Fibroblast of the conjunctiva (primary cell): Measurements from ENCODE around the gene AVPR2.

Experiments used
- DNase-seq: peaks from one replicate; pipeline ENCODE4 v3.0.0-alpha.2; 2010; ENCODE audit warnings: low read depth

AVPR2 gene

GRCh38 chrX:153932220-153932915 is 27.9 kb downstream of the AVPR2 start:
- DNase-seq = no peak

GRCh38 chrX:153933748-153934147 is 29.3 kb downstream of the AVPR2 start:
- DNase-seq = no peak

- DNase-seq = no peak
Observed at GRCh38 chrX:153934148-153934761, 29.8 kb downstream of the AVPR2 start.

GRCh38 chrX:153934762-153935325 is 30.4 kb downstream of the AVPR2 start, which contains the start of gene NAA10:
Gene NAA10 (minus strand): TSS chrX:153935037. CDS start chrX:153934904, 133 bp downstream.
- peak; percentile 36 for DNase-seq

GRCh38 chrX:153935326-153935851 is 30.9 kb downstream of the AVPR2 start:
- no peak for DNase-seq

GRCh38 chrX:153937056-153937455 is 32.6 kb downstream of the AVPR2 start:
- no peak for DNase-seq

- DNase-seq = no peak
Observed at GRCh38 chrX:153938226-153938786, 33.8 kb downstream of the AVPR2 start.

- no peak for DNase-seq
Observed at GRCh38 chrX:153939573-153939972, 35.1 kb downstream of the AVPR2 start.

- DNase-seq = no peak
Observed at GRCh38 chrX:153941336-153942252, 37.1 kb downstream of the AVPR2 start.

- no peak for DNase-seq
Observed at GRCh38 chrX:153944140-153944799, 39.8 kb downstream of the AVPR2 start, which contains the start of gene RENBP. Gene RENBP (minus strand): TSS chrX:153944643. CDS start chrX:153944610, 33 bp downstream.

GRCh38 chrX:153944800-153945150 is 40.3 kb downstream of the AVPR2 start:
- no peak for DNase-seq

GRCh38 chrX:153945956-153946943 is 41.8 kb downstream of the AVPR2 start:
- no peak for DNase-seq

GRCh38 chrX:153947009-153947769 is 42.7 kb downstream of the AVPR2 start:
- peak; percentile 65 for DNase-seq

GRCh38 chrX:153948002-153948466 is 43.6 kb downstream of the AVPR2 start:
- DNase-seq = no peak

- DNase-seq = no peak
Observed at GRCh38 chrX:153948847-153949805, 44.7 kb downstream of the AVPR2 start.

GRCh38 chrX:153950127-153950526 is 45.7 kb downstream of the AVPR2 start:
- DNase-seq = no peak

GRCh38 chrX:153951683-153952372 is 47.4 kb downstream of the AVPR2 start:
- DNase-seq = no peak
